Measurements from ENCODE around the gene FNIP2. TPM values are rescaled to one million over a fixed set of nuclear protein-coding genes. Genes with fewer than 3 reads are reported as not detected.

FNIP2 gene
- total RNA-seq, 3 donors from 2014 or later: 61.8 to 94.1 (median 73.4) TPM

GRCh38 chr4:158766434-158767044, 2.3 kb upstream of the FNIP2 start:
- TF ChIP-seq CTCF (IDR thresholded peaks at IDR 0.05): no peak
- intact Hi-C loops (cut with DNase I, micrococcal nuclease): no loop called here
- ATAC-seq (no peak), DNase-seq (no peak)
- no peaks in the 10 kb centered on the region for H3K36me3 ChIP-seq (ENCODE audit: low read depth)
- H3K4me3 ChIP-seq: no peak overlapping the region
- no peaks in the 10 kb centered on the region for H3K9me3 ChIP-seq
- H3K4me1 ChIP-seq (ENCODE audit: low read depth): peaks cover 7% of the 10 kb centered on the region

DNA sequence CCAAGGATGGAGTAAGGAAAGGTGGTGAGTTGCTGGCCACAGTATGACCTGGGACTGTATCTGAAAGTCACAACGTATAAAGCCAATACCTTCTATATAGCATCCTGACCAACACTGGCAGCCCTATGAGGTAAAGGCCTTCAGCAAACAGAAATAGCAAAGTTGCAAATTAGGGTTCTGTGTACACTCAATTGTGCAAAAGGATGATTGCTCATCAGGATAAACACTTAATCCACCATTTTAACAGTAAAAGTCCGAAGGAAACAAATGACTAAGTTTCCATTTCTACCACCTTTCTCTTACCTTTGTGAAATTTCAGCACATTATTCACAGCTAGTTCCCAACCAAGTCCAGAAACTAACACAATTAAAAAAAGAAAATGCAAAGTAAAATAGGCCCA, 1.4 kb upstream of the FNIP2 start:
- no peaks in the 10 kb centered on the region for H3K36me3 ChIP-seq (ENCODE audit: low read depth)
- H3K4me3 ChIP-seq: no peak overlapping the region
- intact Hi-C loops (cut with DNase I, micrococcal nuclease): no loop called here
- no peaks in the 10 kb centered on the region for H3K9me3 ChIP-seq
- H3K4me1 ChIP-seq (ENCODE audit: low read depth): peaks cover 15% of the 10 kb centered on the region
- DNase-seq (no peak), ATAC-seq (no peak)
- TF ChIP-seq CTCF (IDR thresholded peaks at IDR 0.05): no peak

DNA sequence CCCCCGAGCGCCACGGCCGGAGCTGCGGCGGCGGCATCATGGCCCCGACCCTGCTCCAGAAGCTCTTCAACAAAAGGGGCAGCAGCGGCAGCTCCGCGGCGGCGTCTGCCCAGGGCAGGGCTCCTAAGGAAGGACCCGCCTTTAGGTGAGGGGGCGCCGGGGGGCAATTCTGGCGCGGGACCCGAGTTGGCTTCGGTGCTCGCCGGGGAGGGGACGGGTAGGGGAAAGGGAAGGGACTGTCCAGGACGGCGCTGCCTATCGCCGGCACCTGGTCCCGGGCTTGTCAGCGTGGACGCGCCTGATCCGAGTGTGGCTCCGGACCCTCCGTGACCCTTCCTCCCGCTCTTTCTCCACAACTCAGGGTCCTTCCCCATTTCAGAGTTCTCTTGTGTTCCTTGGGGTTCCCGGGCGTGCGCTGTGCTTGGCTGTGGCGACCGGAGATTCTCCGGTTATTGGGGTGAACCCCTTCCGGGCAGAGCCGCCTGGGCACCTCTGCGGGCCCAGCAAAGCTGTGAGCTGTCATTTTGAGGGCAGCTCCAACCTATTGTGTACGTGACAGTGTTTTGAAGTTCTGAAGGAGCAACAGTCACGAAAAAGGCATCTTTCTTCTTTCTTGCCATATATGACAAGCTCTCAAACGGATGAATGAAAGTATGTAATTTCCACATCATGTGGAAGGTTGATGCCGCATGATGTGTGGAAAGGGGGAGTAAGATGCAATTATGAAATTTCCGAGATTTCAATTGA, 522 bp downstream of the FNIP2 start:
- Histone ChIP-seq H3K4me3 (peak overlapping the region; percentile 59), H3K9me3 (no peaks in the 10 kb centered on the region), H3K36me3 (ENCODE audit: low read depth) (no peaks in the 10 kb centered on the region), H3K4me1 (ENCODE audit: low read depth) (peaks cover 16% of the 10 kb centered on the region)
- DNase-seq (peak; percentile 50 to 76 (median 71)), ATAC-seq (peak; percentile 42)
- TF ChIP-seq CTCF (IDR thresholded peaks at IDR 0.05): no peak
- intact Hi-C loops (cut with DNase I, micrococcal nuclease): no loop called here

DNA sequence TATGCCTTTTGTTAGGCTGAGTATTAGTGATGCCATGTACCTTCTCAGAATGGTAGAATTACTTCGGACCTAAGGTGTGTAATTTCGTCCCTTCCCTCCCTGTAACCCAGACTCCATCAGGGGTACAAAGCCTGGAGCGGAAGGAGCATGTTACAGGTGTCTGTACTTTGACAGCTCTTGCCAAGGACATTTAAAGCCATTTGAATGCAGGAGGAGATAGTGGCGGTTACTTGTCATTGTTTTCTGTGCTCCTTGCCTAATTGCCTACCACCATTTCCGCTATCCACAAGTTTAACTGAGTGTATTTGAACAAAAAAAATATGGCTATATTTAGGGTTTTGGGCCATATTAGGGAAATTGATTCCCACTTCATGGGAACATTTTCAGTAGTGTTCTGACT, 1.8 kb downstream of the FNIP2 start:
- Histone ChIP-seq H3K9me3 (no peaks in the 10 kb centered on the region), H3K36me3 (ENCODE audit: low read depth) (no peaks in the 10 kb centered on the region), H3K4me1 (ENCODE audit: low read depth) (peaks cover 29% of the 10 kb centered on the region), H3K4me3 (no peak overlapping the region)
- intact Hi-C loops (cut with DNase I, micrococcal nuclease): loop anchor here in 1 of 2 donors (10.0 kb wide), 1 partner anchor 54 kb away; no protein-coding TSS in a partner anchor
- no peak for DNase-seq
- ATAC-seq: no peak
- TF ChIP-seq CTCF (IDR thresholded peaks at IDR 0.05): no peak

- DNase-seq: no peak
- TF ChIP-seq CTCF (IDR thresholded peaks at IDR 0.05): no peak
- no peak for ATAC-seq
- peaks cover 34% of the 10 kb centered on the region for H3K4me1 ChIP-seq (ENCODE audit: low read depth)
- no peaks in the 10 kb centered on the region for H3K36me3 ChIP-seq (ENCODE audit: low read depth)
- H3K9me3 ChIP-seq: no peaks in the 10 kb centered on the region
- no peak overlapping the region for H3K4me3 ChIP-seq
- intact Hi-C loops (cut with DNase I, micrococcal nuclease): loop anchor here in 1 of 2 donors (10.0 kb wide), 1 partner anchor 53 kb away; no protein-coding TSS in a partner anchor
Observed at GRCh38 chr4:158771776-158772175, 3.0 kb downstream of the FNIP2 start.
